ENCODE data around the gene BTNL9.

Gene BTNL9

GRCh38 chr5:181069767-181070491 is 29.9 kb downstream of the BTNL9 start:
- no peak for TF ChIP-seq SPI1 (IDR thresholded peaks at IDR 0.05; ENCODE audit: borderline replicate concordance, low read depth)
- Histone ChIP-seq H3K4me3 (replicated peaks; ENCODE audit: insufficient read depth, low read length) (no peak overlapping the region), H3K27ac (replicated peaks) (no peak overlapping the region), H3K27me3 (ENCODE audit: insufficient read depth, poor library complexity, severe bottlenecking) (no peaks in the 10 kb centered on the region)
- DNase-seq (ENCODE audit: low read depth in 1 of 2, low spot score in 1 of 2) = no peak

DNA sequence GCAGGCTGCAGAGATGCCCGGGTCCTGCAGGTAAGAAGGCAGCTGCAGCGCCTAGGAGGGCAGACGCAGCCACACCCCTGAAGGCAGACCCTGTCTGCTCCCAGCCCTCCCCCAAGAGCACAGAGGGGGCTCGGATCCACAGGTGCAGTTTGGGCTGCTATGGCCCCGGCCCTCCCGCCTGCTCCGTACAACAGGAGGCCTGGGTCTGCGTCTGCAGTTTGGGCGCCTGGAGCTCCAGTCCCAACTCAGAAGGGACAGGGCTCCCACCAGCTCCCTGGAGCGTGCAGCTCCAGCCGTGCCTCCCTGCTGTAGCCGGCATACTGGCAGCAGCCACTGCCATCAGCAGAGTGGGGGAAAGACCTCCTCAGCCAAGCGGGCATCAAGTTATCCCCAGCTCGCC is 30.5 kb downstream of the BTNL9 start:
- Histone ChIP-seq H3K27me3 (ENCODE audit: insufficient read depth, poor library complexity, severe bottlenecking) (no peaks in the 10 kb centered on the region), H3K4me3 (replicated peaks; ENCODE audit: insufficient read depth, low read length) (no peak overlapping the region), H3K27ac (replicated peaks) (no peak overlapping the region)
- TF ChIP-seq POLR2AphosphoS5 (IDR thresholded peaks at IDR 0.05; ENCODE audit: low read depth) (no peak), CTCF (IDR thresholded peaks at IDR 0.05; ENCODE audit: insufficient read depth, low read length) (no peak), SPI1 (IDR thresholded peaks at IDR 0.05; ENCODE audit: borderline replicate concordance, low read depth) (no peak), GABPA (IDR thresholded peaks at IDR 0.05; ENCODE audit: low read depth) (no peak)
- TF ChIP-seq, protein P1, sequence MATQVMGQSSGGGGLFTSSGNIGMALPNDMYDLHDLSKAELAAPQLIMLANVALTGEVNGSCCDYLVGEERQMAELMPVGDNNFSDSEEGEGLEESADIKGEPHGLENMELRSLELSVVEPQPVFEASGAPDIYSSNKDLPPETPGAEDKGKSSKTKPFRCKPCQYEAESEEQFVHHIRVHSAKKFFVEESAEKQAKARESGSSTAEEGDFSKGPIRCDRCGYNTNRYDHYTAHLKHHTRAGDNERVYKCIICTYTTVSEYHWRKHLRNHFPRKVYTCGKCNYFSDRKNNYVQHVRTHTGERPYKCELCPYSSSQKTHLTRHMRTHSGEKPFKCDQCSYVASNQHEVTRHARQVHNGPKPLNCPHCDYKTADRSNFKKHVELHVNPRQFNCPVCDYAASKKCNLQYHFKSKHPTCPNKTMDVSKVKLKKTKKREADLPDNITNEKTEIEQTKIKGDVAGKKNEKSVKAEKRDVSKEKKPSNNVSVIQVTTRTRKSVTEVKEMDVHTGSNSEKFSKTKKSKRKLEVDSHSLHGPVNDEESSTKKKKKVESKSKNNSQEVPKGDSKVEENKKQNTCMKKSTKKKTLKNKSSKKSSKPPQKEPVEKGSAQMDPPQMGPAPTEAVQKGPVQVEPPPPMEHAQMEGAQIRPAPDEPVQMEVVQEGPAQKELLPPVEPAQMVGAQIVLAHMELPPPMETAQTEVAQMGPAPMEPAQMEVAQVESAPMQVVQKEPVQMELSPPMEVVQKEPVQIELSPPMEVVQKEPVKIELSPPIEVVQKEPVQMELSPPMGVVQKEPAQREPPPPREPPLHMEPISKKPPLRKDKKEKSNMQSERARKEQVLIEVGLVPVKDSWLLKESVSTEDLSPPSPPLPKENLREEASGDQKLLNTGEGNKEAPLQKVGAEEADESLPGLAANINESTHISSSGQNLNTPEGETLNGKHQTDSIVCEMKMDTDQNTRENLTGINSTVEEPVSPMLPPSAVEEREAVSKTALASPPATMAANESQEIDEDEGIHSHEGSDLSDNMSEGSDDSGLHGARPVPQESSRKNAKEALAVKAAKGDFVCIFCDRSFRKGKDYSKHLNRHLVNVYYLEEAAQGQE (IDR thresholded peaks at IDR 0.05; ENCODE audit: insufficient replicate concordance, low read depth) = no peak
- no peak for DNase-seq (ENCODE audit: low read depth in 1 of 2, low spot score in 1 of 2)

GRCh38 chr5:181071257-181071656 is 31.2 kb downstream of the BTNL9 start:
- H3K27me3 ChIP-seq (ENCODE audit: insufficient read depth, poor library complexity, severe bottlenecking) = no peaks in the 10 kb centered on the region
- H3K4me3 ChIP-seq (replicated peaks; ENCODE audit: insufficient read depth, low read length) = no peak overlapping the region
- TF ChIP-seq, protein P1 (IDR thresholded peaks at IDR 0.05; ENCODE audit: insufficient replicate concordance, low read depth) = no peak
- TF ChIP-seq POLR2AphosphoS5 (IDR thresholded peaks at IDR 0.05; ENCODE audit: low read depth) (no peak), SPI1 (IDR thresholded peaks at IDR 0.05; ENCODE audit: borderline replicate concordance, low read depth) (no peak), GABPA (IDR thresholded peaks at IDR 0.05; ENCODE audit: low read depth) (no peak), CTCF (IDR thresholded peaks at IDR 0.05; ENCODE audit: insufficient read depth, low read length) (no peak)
- H3K27ac ChIP-seq (replicated peaks) = no peak overlapping the region
- DNase-seq (ENCODE audit: low read depth in 1 of 2, low spot score in 1 of 2) = no peak

- Histone ChIP-seq H3K27me3 (ENCODE audit: insufficient read depth, poor library complexity, severe bottlenecking) (no peaks in the 10 kb centered on the region), H3K4me3 (replicated peaks; ENCODE audit: insufficient read depth, low read length) (no peak overlapping the region), H3K27ac (replicated peaks) (no peak overlapping the region)
- DNase-seq (ENCODE audit: low read depth in 1 of 2, low spot score in 1 of 2) = no peak
- no peak for TF ChIP-seq POLR2AphosphoS5 (IDR thresholded peaks at IDR 0.05; ENCODE audit: low read depth)
- no peak for TF ChIP-seq CTCF (IDR thresholded peaks at IDR 0.05; ENCODE audit: insufficient read depth, low read length)
- no peak for TF ChIP-seq GABPA (IDR thresholded peaks at IDR 0.05; ENCODE audit: low read depth)
- TF ChIP-seq, protein P1 (IDR thresholded peaks at IDR 0.05; ENCODE audit: insufficient replicate concordance, low read depth) = no peak
- no peak for TF ChIP-seq SPI1 (IDR thresholded peaks at IDR 0.05; ENCODE audit: borderline replicate concordance, low read depth)
These were observed 36.9 kb downstream of the BTNL9 start for GRCh38 chr5:181076920-181077319.

Measured in HL-60 (cell line).